ENCODE measurements around the gene AQP12B. TPM values are rescaled to one million over a fixed set of nuclear protein-coding genes. Genes with fewer than 3 reads are reported as not detected.
A peak's percentile ranks its signal among the peaks of the same experiment; 100 is the strongest.
"Not testable (repeated sequence)": the region's sequence is repeated elsewhere in the genome, so short reads cannot be mapped to it uniquely, and the experiment has no call there.

The AQP12B gene
- total and polyA plus RNA-seq, 3 donors from 2014 or later = not detected

- WGBS, 2 donors = no CpG with 5 or more reads among the region's 24 CpGs
- H3K4me1 ChIP-seq; H3K27me3 ChIP-seq; H3K27ac ChIP-seq; H3K36me3 ChIP-seq (ENCODE audit: low read depth, missing control alignments); H3K9me3 ChIP-seq; intact Hi-C loops (cut with DNase I; ENCODE audit: low total_unique reads); H3K4me3 ChIP-seq; DNase-seq: not testable (repeated sequence)
Measured at GRCh38 chr2:240675345-240675744, 7.3 kb downstream of the AQP12B start.

- intact Hi-C loops (cut with DNase I; ENCODE audit: low total_unique reads); H3K4me3 ChIP-seq; H3K27me3 ChIP-seq; DNase-seq; H3K4me1 ChIP-seq; H3K36me3 ChIP-seq (ENCODE audit: low read depth, missing control alignments); H3K27ac ChIP-seq; H3K9me3 ChIP-seq: not testable (repeated sequence)
- WGBS, 2 donors = 39 to 47% methylated on average over 7 to 12 of the region's 16 CpGs
Measured at GRCh38 chr2:240674461-240675184, 8.1 kb downstream of the AQP12B start.

GRCh38 chr2:240672701-240673190 lies 9.9 kb downstream of the AQP12B start:
- H3K4me1 ChIP-seq = no peaks in the 10 kb centered on the region
- no peak overlapping the region for H3K27ac ChIP-seq
- WGBS, 2 donors = 3% methylated on average over 44 of the region's 55 CpGs; no CpG with 5 or more reads in 1 of the 2 donors
- no peaks in the 10 kb centered on the region for H3K27me3 ChIP-seq
- intact Hi-C loops (cut with DNase I; ENCODE audit: low total_unique reads) = no loop called here
- H3K9me3 ChIP-seq = no peaks in the 10 kb centered on the region
- H3K4me3 ChIP-seq = peak overlapping the region; percentile 18 to 24
- TF ChIP-seq POLR2A (IDR thresholded peaks at IDR 0.05) = no peak
- no peak for DNase-seq
- H3K36me3 ChIP-seq (ENCODE audit: low read depth, missing control alignments) = no peaks in the 10 kb centered on the region

GRCh38 chr2:240672076-240672700 lies 10.5 kb downstream of the AQP12B start:
- no peaks in the 10 kb centered on the region for H3K27me3 ChIP-seq
- H3K36me3 ChIP-seq (ENCODE audit: low read depth, missing control alignments) = no peaks in the 10 kb centered on the region
- no peaks in the 10 kb centered on the region for H3K4me1 ChIP-seq
- WGBS, 2 donors = 40 to 48% methylated on average over 21 to 46 of the region's 46 CpGs
- no peak overlapping the region for H3K27ac ChIP-seq
- H3K4me3 ChIP-seq = peak overlapping the region; percentile 18 to 24
- intact Hi-C loops (cut with DNase I; ENCODE audit: low total_unique reads) = no loop called here
- TF ChIP-seq POLR2A (IDR thresholded peaks at IDR 0.05) = no peak
- no peak for DNase-seq
- H3K9me3 ChIP-seq = no peaks in the 10 kb centered on the region

- no peaks in the 10 kb centered on the region for H3K4me1 ChIP-seq
- no peak overlapping the region for H3K4me3 ChIP-seq
- intact Hi-C loops (cut with DNase I; ENCODE audit: low total_unique reads) = no loop called here
- 83 to 86% methylated on average over 4 of the region's 4 CpGs for WGBS, 2 donors
- no peaks in the 10 kb centered on the region for H3K36me3 ChIP-seq (ENCODE audit: low read depth, missing control alignments)
- DNase-seq = no peak
- H3K27me3 ChIP-seq = no peaks in the 10 kb centered on the region
- H3K27ac ChIP-seq = no peak overlapping the region
- no peaks in the 10 kb centered on the region for H3K9me3 ChIP-seq
- TF ChIP-seq POLR2A (IDR thresholded peaks at IDR 0.05) = no peak
Measured at GRCh38 chr2:240670950-240671349, 11.7 kb downstream of the AQP12B start.

GRCh38 chr2:240670402-240670801 lies 12.3 kb downstream of the AQP12B start:
- no peaks in the 10 kb centered on the region for H3K27me3 ChIP-seq
- TF ChIP-seq CTCF (IDR thresholded peaks at IDR 0.05) = no peak
- no peak for TF ChIP-seq POLR2A (IDR thresholded peaks at IDR 0.05)
- no peak overlapping the region for H3K4me3 ChIP-seq
- no peaks in the 10 kb centered on the region for H3K4me1 ChIP-seq
- H3K9me3 ChIP-seq = no peaks in the 10 kb centered on the region
- intact Hi-C loops (cut with DNase I; ENCODE audit: low total_unique reads) = no loop called here
- no peak for DNase-seq
- H3K36me3 ChIP-seq (ENCODE audit: low read depth, missing control alignments) = no peaks in the 10 kb centered on the region
- no peak overlapping the region for H3K27ac ChIP-seq
- WGBS, 2 donors = 87 to 90% methylated on average over 7 of the region's 7 CpGs

- intact Hi-C loops (cut with DNase I; ENCODE audit: low total_unique reads) = no loop called here
- no peaks in the 10 kb centered on the region for H3K4me1 ChIP-seq
- no peak overlapping the region for H3K4me3 ChIP-seq
- H3K27me3 ChIP-seq = no peaks in the 10 kb centered on the region
- H3K36me3 ChIP-seq (ENCODE audit: low read depth, missing control alignments) = no peaks in the 10 kb centered on the region
- H3K27ac ChIP-seq = no peak overlapping the region
- 83 to 88% methylated on average over 1 of the region's 1 CpG for WGBS, 2 donors
- TF ChIP-seq POLR2A (IDR thresholded peaks at IDR 0.05) = no peak
- no peak for TF ChIP-seq CTCF (IDR thresholded peaks at IDR 0.05)
- H3K9me3 ChIP-seq = no peaks in the 10 kb centered on the region
- DNase-seq = no peak
Measured at GRCh38 chr2:240664622-240665021, 18.1 kb downstream of the AQP12B start.

Data from testis (tissue), 3 donors.